ENCODE data around the gene CUEDC2.

CUEDC2 gene

GRCh38 chr10:102401735-102402511 lies 30.5 kb downstream of the CUEDC2 start:
- Histone ChIP-seq H3F3A (ENCODE audit: control insufficient read depth, insufficient read depth) (0 out of 2 replicates have a peak, but pooled peaks cover 2% of the 10 kb centered on the region), H3K4me1 (ENCODE audit: control insufficient read depth, low read length) (peaks cover 19% of the 10 kb centered on the region), H4K20me1 (ENCODE audit: control insufficient read depth, insufficient read depth, low read depth, low read length) (0 out of 2 replicates have a peak, but pooled peaks cover 4% of the 10 kb centered on the region), H3K36me3 (ENCODE audit: control insufficient read depth, low read length) (peaks cover 4% of the 10 kb centered on the region; the same call in 1 of the 2 replicates), H3K4me3 (ENCODE audit: low read length) (no peak overlapping the region), H3K4me2 (ENCODE audit: low read length) (no peak overlapping the region), H3K79me2 (ENCODE audit: control insufficient read depth, low read length) (no peaks in the 10 kb centered on the region), H3K27me3 (ENCODE audit: control insufficient read depth, low read length) (peaks cover 3% of the 10 kb centered on the region; the same call in 1 of the 2 replicates), H3K9me3 (ENCODE audit: control insufficient read depth, insufficient read depth, low read length) (no peaks in the 10 kb centered on the region), H3K27ac (ENCODE audit: low read depth, low read length) (no peak overlapping the region), H3K9me2 (replicated peaks; ENCODE audit: control insufficient read depth, low read length) (no peaks in the 10 kb centered on the region)
- no peak for TF ChIP-seq CTCF (IDR thresholded peaks at IDR 0.05; ENCODE audit: low read depth, low read length, poor library complexity, severe bottlenecking)
- no peak for TF ChIP-seq EZH2phosphoT487 (IDR thresholded peaks at IDR 0.05; ENCODE audit: borderline replicate concordance, low read length)

GRCh38 chr10:102401342-102401654 lies 31.1 kb downstream of the CUEDC2 start:
- Histone ChIP-seq H3K9me3 (ENCODE audit: control insufficient read depth, insufficient read depth, low read length) (no peaks in the 10 kb centered on the region), H3K36me3 (ENCODE audit: control insufficient read depth, low read length) (peaks cover 10% of the 10 kb centered on the region; the same call in 1 of the 2 replicates), H3K4me2 (ENCODE audit: low read length) (no peak overlapping the region)

GRCh38 chr10:102400598-102401341 lies 31.6 kb downstream of the CUEDC2 start:
- H3K9me2 ChIP-seq (replicated peaks; ENCODE audit: control insufficient read depth, low read length) = no peaks in the 10 kb centered on the region
- H3K27ac ChIP-seq (ENCODE audit: low read depth, low read length) = no peak overlapping the region
- no peak overlapping the region for H3K4me2 ChIP-seq (ENCODE audit: low read length)
- no peaks in the 10 kb centered on the region for H3K9me3 ChIP-seq (ENCODE audit: control insufficient read depth, insufficient read depth, low read length)
- TF ChIP-seq CTCF (IDR thresholded peaks at IDR 0.05; ENCODE audit: low read depth, low read length, poor library complexity, severe bottlenecking) (no peak), EZH2phosphoT487 (IDR thresholded peaks at IDR 0.05; ENCODE audit: borderline replicate concordance, low read length) (no peak)
- no peaks in the 10 kb centered on the region; the same call in 1 of the 2 replicates for H3K27me3 ChIP-seq (ENCODE audit: control insufficient read depth, low read length)
- H3K36me3 ChIP-seq (ENCODE audit: control insufficient read depth, low read length) = peaks cover 11% of the 10 kb centered on the region; the same call in 1 of the 2 replicates
- peaks cover 6% of the 10 kb centered on the region; the same call in 1 of the 2 replicates for H3K79me2 ChIP-seq (ENCODE audit: control insufficient read depth, low read length)
- 0 out of 2 replicates have a peak, but pooled peaks cover 4% of the 10 kb centered on the region for H4K20me1 ChIP-seq (ENCODE audit: control insufficient read depth, insufficient read depth, low read depth, low read length)
- H3K4me3 ChIP-seq (ENCODE audit: low read length) = no peak overlapping the region
- peaks cover 28% of the 10 kb centered on the region for H3K4me1 ChIP-seq (ENCODE audit: control insufficient read depth, low read length)
- 0 out of 2 replicates have a peak, but pooled peaks cover 2% of the 10 kb centered on the region for H3F3A ChIP-seq (ENCODE audit: control insufficient read depth, insufficient read depth)

More at GRCh38 chr10:102401342-102401654, 31.1 kb downstream of the CUEDC2 start:
- Histone ChIP-seq H3K27me3 (ENCODE audit: control insufficient read depth, low read length) (peaks cover 3% of the 10 kb centered on the region; the same call in 1 of the 2 replicates), H3K4me3 (ENCODE audit: low read length) (no peak overlapping the region), H3F3A (ENCODE audit: control insufficient read depth, insufficient read depth) (0 out of 2 replicates have a peak, but pooled peaks cover 2% of the 10 kb centered on the region), H3K9me2 (replicated peaks; ENCODE audit: control insufficient read depth, low read length) (no peaks in the 10 kb centered on the region), H3K4me1 (ENCODE audit: control insufficient read depth, low read length) (peaks cover 23% of the 10 kb centered on the region), H3K79me2 (ENCODE audit: control insufficient read depth, low read length) (peaks cover 2% of the 10 kb centered on the region; the same call in 1 of the 2 replicates), H3K27ac (ENCODE audit: low read depth, low read length) (no peak overlapping the region), H4K20me1 (ENCODE audit: control insufficient read depth, insufficient read depth, low read depth, low read length) (0 out of 2 replicates have a peak, but pooled peaks cover 4% of the 10 kb centered on the region)
- TF ChIP-seq EZH2phosphoT487 (IDR thresholded peaks at IDR 0.05; ENCODE audit: borderline replicate concordance, low read length) = no peak
- no peak for TF ChIP-seq CTCF (IDR thresholded peaks at IDR 0.05; ENCODE audit: low read depth, low read length, poor library complexity, severe bottlenecking)

All from DOHH2 (cell line).